Endothelial cell of umbilical vein (primary cell): Measurements from ENCODE around the gene CENPU. TPM values are rescaled to one million over a fixed set of nuclear protein-coding genes. Genes with fewer than 3 reads are reported as not detected.

Experiments
- BruUV-seq: library from RNA; stranded (reverse); fragments of 400-500 nt; replicated peaks from 2 replicates; lab custom pipeline; 2021; lab: Mats Ljungman, UMichigan
- CTCF ChIA-PET: fragments of 300-600, 350-600 bp; sonication (Branson Sonifier 250); formaldehyde crosslinking; loops from one replicate; lab custom pipeline; 2021; ENCODE audit warnings: antibody characterized with exemption, inconsistent platforms; lab: Charles Lee
- POLR2A ChIA-PET: fragments of 300-600, 350-600 bp; sonication (Branson Sonifier 250); formaldehyde crosslinking; loops from one replicate; lab custom pipeline; 2021; ENCODE audit warnings: antibody characterized with exemption, inconsistent platforms; lab: Charles Lee
- DNase-seq: peaks from one replicate; pipeline ENCODE4 v3.0.0-alpha.2; 2011; ENCODE audit warnings: low read depth, low spot score
- FAIRE-seq: peaks from 2 replicates; lab custom pipeline; 2011; peaks lifted over from hg19 to GRCh38; lab: Jason Lieb, UNC
- H2AFZ ChIP-seq: 2 replicates; pipeline ENCODE4 v1.6.0; 2012; ENCODE audit warnings: low read depth, low read length, control low read depth, inconsistent platforms
- H3K27ac ChIP-seq: 2 replicates; pipeline ENCODE4 v1.5.1; 2011; ENCODE audit warnings: low read depth, mild to moderate bottlenecking, control low read depth, low read length, moderate library complexity; ENCODE audit not compliant: insufficient read depth
- H3K27me3 ChIP-seq, 2 experiments: 2 replicates each; pipeline versions ENCODE4 v1.6.0 to v1.6.1; 2011; ENCODE audit warnings: low read length in 2 of 2, mixed read lengths in 1 of 2; ENCODE audit not compliant: control insufficient read depth in 2 of 2, insufficient read depth in 2 of 2
- H3K36me3 ChIP-seq, 2 experiments: 2 replicates in 1 of 2; 3 replicates in 1 of 2; pipeline ENCODE4 v1.5.1; 2011; ENCODE audit warnings: low read length in 2 of 2, mild to moderate bottlenecking in 1 of 2, moderate library complexity in 1 of 2; ENCODE audit not compliant: control insufficient read depth in 2 of 2, insufficient read depth in 2 of 2; ENCODE audit errors: extremely low read depth in 1 of 2
- H3K4me1 ChIP-seq: 3 replicates; pipeline ENCODE4 v1.5.1; 2011; ENCODE audit warnings: mild to moderate bottlenecking, low read length; ENCODE audit not compliant: control insufficient read depth, insufficient read depth; ENCODE audit errors: extremely low read depth
- H3K4me2 ChIP-seq: 2 replicates; pipeline ENCODE4 v1.6.1; 2011; ENCODE audit warnings: low read length, control low read depth, mixed read lengths; ENCODE audit not compliant: insufficient read depth
- H3K4me3 ChIP-seq, 3 experiments: fragments of 200-600 bp in 1 of 3; sonication (generic), shearing (Covaris generic) in 1 of 3; replicated peaks in 1 of 3; 2 replicates each; pipeline ENCODE4 v1.5.1; 2011 to 2016; ENCODE audit warnings: control low read depth in 3 of 3, low read length in 3 of 3, mild to moderate bottlenecking in 2 of 3, inconsistent platforms in 1 of 3, low read depth in 1 of 3, moderate library complexity in 1 of 3; ENCODE audit not compliant: insufficient read depth in 1 of 3
- H3K79me2 ChIP-seq: 2 replicates; pipeline ENCODE4 v1.6.0; 2012; ENCODE audit warnings: low read length, inconsistent platforms; ENCODE audit not compliant: control insufficient read depth, insufficient read depth
- H3K9ac ChIP-seq: replicated peaks from 2 replicates; pipeline ENCODE3; 2011; ENCODE audit warnings: low read length, control low read depth; ENCODE audit not compliant: insufficient read depth; ENCODE audit errors: extremely low read depth
- H3K9me1 ChIP-seq: replicated peaks from 3 replicates; pipeline ENCODE4 v1.6.0; 2011; ENCODE audit warnings: mild to moderate bottlenecking, low read length; ENCODE audit not compliant: control insufficient read depth, insufficient read depth; ENCODE audit errors: extremely low read depth
- H3K9me3 ChIP-seq: replicated peaks from 2 replicates; pipeline ENCODE4 v1.5.1; 2012; ENCODE audit warnings: low read length, inconsistent platforms; ENCODE audit not compliant: control insufficient read depth, insufficient read depth
- H4K20me1 ChIP-seq: replicated peaks from 2 replicates; pipeline ENCODE3; 2011; ENCODE audit warnings: mild to moderate bottlenecking, low read length; ENCODE audit not compliant: control insufficient read depth, insufficient read depth; ENCODE audit errors: extremely low read depth
- EZH2 ChIP-seq: IDR thresholded peaks from 2 replicates; pipeline ENCODE4 v1.6.1; 2012; ENCODE audit warnings: borderline replicate concordance, low read depth, mild to moderate bottlenecking, moderate library complexity, low read length, inconsistent platforms; ENCODE audit not compliant: severe bottlenecking
- FOS ChIP-seq: IDR thresholded peaks from 2 replicates; pipeline ENCODE4 v1.6.1; 2011; ENCODE audit warnings: mild to moderate bottlenecking, low read length, moderate library complexity, borderline replicate concordance; ENCODE audit not compliant: insufficient read depth
- GATA2 ChIP-seq: IDR thresholded peaks from 2 replicates; pipeline ENCODE4 v1.7.0; 2011; ENCODE audit warnings: low read depth, mild to moderate bottlenecking, moderate library complexity, mixed read lengths, low read length; ENCODE audit not compliant: insufficient read length, insufficient read depth
- POLR2A ChIP-seq: IDR thresholded peaks from 2 replicates; pipeline ENCODE4 v1.6.1; 2012; ENCODE audit warnings: low read depth, mild to moderate bottlenecking, control low read depth, low read length
- dilution Hi-C: fragments of 300-500 bp; cut with MboI; formaldehyde crosslinking; loops from one replicate; pipeline ENCODE4 v1.15.0; 2019; ENCODE audit warnings: low sequenced_read_pairs; ENCODE audit not compliant: extremely low pct_ligation_motif_present
- intact Hi-C: fragments of 100-400 bp; cut with micrococcal nuclease; formaldehyde crosslinking; loops from one replicate; pipeline ENCODE4 v1.10.0; 2022
- polyA plus RNA-seq, 4 experiments: library from polyadenylated mRNA; depleted of rRNA in 3 of 4; stranded (reverse) in 3 of 4; unstranded in 1 of 4; fragments of >200 nt; gene quantifications; 2 replicates each; pipeline versions ENCODE4 v1.2.1 to v1.2.3, GENCODE V29; 2011 to 2012; ENCODE audit warnings: missing spikeins in 1 of 4
- total RNA-seq: library from RNA; stranded (reverse); gene quantifications from 2 replicates; pipeline ENCODE4 v1.2.3, GENCODE V29; 2021
- TF ChIP-seq, protein P1 (sequence below), 2 donors: IDR thresholded peaks; 1 replicate in 1 of 2; 2 replicates in 1 of 2; pipeline ENCODE4 v1.5.1; 2011; ENCODE audit warnings: low read length in 2 of 2, mild to moderate bottlenecking in 2 of 2, moderate library complexity in 2 of 2, control low read depth in 1 of 2, inconsistent platforms in 1 of 2, low read depth in 1 of 2; ENCODE audit not compliant: insufficient read depth in 1 of 2; ENCODE audit errors: extremely low read depth in 1 of 2

CENPU gene
- total and polyA plus RNA-seq, 2 donors (not counting 3 experiments of a cell fraction or from before 2014, with no cell fraction given) = 7.0 to 37.9 TPM

DNA sequence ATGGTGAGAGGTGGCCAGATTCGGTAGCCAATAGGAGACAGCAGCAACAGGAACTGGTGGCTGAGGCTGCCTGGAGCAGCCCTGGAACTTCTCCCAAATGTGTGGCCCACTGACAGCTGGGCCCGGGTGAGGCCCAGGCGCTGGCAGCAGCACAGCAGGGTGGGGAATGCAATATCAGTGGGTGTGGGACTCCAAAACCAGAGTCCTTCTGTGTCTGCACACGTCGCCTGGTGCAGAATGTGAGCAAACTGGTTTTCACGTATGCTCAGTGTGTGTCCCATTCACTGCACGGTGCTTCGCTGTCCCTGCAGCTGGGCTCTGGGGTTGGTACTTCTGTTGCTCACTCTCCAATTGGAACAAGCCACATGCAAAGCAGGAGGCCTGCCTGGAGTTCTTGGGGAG lies 14.4 kb upstream of the CENPU start:
- no peak overlapping the region for H3K27ac ChIP-seq
- no peak for DNase-seq
- BruUV-seq = no TSS peak
- POLR2A ChIA-PET = no interaction called here
- no peaks in the 10 kb centered on the region for H3K79me2 ChIP-seq
- H3K4me3 ChIP-seq = no peak overlapping the region
- H3K4me1 ChIP-seq = peaks cover 4% of the 10 kb centered on the region
- no peak overlapping the region for H3K9ac ChIP-seq
- H3K9me3 ChIP-seq = no peaks in the 10 kb centered on the region
- H3K27me3 ChIP-seq = no peaks in the 10 kb centered on the region
- TF ChIP-seq POLR2A (no peak), EZH2 (no peak), FOS (no peak), GATA2 (no peak)
- TF ChIP-seq, protein P1, sequence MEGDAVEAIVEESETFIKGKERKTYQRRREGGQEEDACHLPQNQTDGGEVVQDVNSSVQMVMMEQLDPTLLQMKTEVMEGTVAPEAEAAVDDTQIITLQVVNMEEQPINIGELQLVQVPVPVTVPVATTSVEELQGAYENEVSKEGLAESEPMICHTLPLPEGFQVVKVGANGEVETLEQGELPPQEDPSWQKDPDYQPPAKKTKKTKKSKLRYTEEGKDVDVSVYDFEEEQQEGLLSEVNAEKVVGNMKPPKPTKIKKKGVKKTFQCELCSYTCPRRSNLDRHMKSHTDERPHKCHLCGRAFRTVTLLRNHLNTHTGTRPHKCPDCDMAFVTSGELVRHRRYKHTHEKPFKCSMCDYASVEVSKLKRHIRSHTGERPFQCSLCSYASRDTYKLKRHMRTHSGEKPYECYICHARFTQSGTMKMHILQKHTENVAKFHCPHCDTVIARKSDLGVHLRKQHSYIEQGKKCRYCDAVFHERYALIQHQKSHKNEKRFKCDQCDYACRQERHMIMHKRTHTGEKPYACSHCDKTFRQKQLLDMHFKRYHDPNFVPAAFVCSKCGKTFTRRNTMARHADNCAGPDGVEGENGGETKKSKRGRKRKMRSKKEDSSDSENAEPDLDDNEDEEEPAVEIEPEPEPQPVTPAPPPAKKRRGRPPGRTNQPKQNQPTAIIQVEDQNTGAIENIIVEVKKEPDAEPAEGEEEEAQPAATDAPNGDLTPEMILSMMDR (IDR thresholded peaks at IDR 0.05; ENCODE audit: extremely low read depth in 1 of 2, insufficient read depth in 1 of 2, low read depth in 1 of 2, low read length in 2 of 2) = no peak
- intact Hi-C loops (loop anchor here (10.0 kb wide), 1 partner anchor 157 kb away; no protein-coding TSS in a partner anchor), dilution Hi-C loops (no loop called here)
- H2AFZ ChIP-seq = no peak overlapping the region
- no peak overlapping the region for H3K4me2 ChIP-seq
- CTCF ChIA-PET = no interaction called here
- no peaks in the 10 kb centered on the region for H4K20me1 ChIP-seq
- H3K36me3 ChIP-seq = no peaks in the 10 kb centered on the region
- H3K9me1 ChIP-seq = no peaks in the 10 kb centered on the region
- FAIRE-seq = no peak
